Activated naive CD4-positive, alpha-beta T cell treated with anti-CD3 and anti-CD28 coated beads for 36 hours (primary cell): ENCODE results near the gene NXPH4. TPM values are rescaled to one million over a fixed set of nuclear protein-coding genes. Genes with fewer than 3 reads are reported as not detected.

Experiments used
- CTCF ChIA-PET: fragments of 350-600 bp; sonication (Branson Sonifier 250); formaldehyde crosslinking; loops from one replicate; lab custom pipeline; 2021; ENCODE audit warnings: antibody characterized with exemption; lab: Charles Lee
- DNase-seq: peaks from one replicate; pipeline ENCODE4 v3.0.0-alpha.2; 2020
- H3K27ac Mint-ChIP-seq: one replicate; pipeline ENCODE4 v1.8.0; 2021; ENCODE audit warnings: mild to moderate bottlenecking, mixed read lengths
- H3K27me3 Mint-ChIP-seq: one replicate; pipeline ENCODE4 v1.8.0; 2021; ENCODE audit warnings: low read depth, mixed read lengths
- H3K36me3 Mint-ChIP-seq: one replicate; pipeline ENCODE4 v1.8.0; 2021; ENCODE audit warnings: low read depth, mixed read lengths
- H3K4me1 Mint-ChIP-seq: one replicate; pipeline ENCODE4 v1.8.0; 2021; ENCODE audit warnings: low read depth, mixed read lengths
- H3K4me3 Mint-ChIP-seq: one replicate; pipeline ENCODE4 v1.8.0; 2021; ENCODE audit warnings: mild to moderate bottlenecking, moderate library complexity, mixed read lengths
- H3K9me3 Mint-ChIP-seq: one replicate; pipeline ENCODE4 v1.8.0; 2021; ENCODE audit warnings: mixed read lengths
- intact Hi-C: fragments of 100-400 bp; cut with micrococcal nuclease; formaldehyde crosslinking; loops from one replicate; pipeline ENCODE4 v1.15.1; 2023
- total RNA-seq, 2 experiments: library from RNA; stranded (reverse); gene quantifications; one replicate each; pipeline ENCODE4 v1.2.3, GENCODE V29; 2021

Gene NXPH4
- total RNA-seq, 2 experiments from 2014 or later: 0.25 to 0.79 TPM

GRCh38 chr12:57242691-57243454, 26.3 kb downstream of the NXPH4 start:
- Mint-ChIP-seq H3K4me1 (peaks cover 40% of the 10 kb centered on the region), H3K36me3 (no peaks in the 10 kb centered on the region), H3K27me3 (peaks cover 39% of the 10 kb centered on the region), H3K27ac (no peak overlapping the region), H3K4me3 (peak overlapping the region; percentile 59), H3K9me3 (no peaks in the 10 kb centered on the region)
- peak; percentile 82 for DNase-seq
- intact Hi-C loops: loop anchor here (1.0 to 5.0 kb wide), 8 partner anchors 30 to 499 kb away; partner anchors contain the start of genes GLI1 and ZBTB39
- CTCF ChIA-PET: interaction anchor here (0.8 to 10.0 kb wide), 26 partner anchors 9 to 234 kb away, joined by 3 to 333 read pairs (median 6); partner anchors contain the start of genes GLI1, INHBE, NXPH4 and SHMT2

- DNase-seq: peak; percentile 92
- Mint-ChIP-seq H3K9me3 (no peaks in the 10 kb centered on the region), H3K36me3 (no peaks in the 10 kb centered on the region), H3K27me3 (peaks cover 35% of the 10 kb centered on the region), H3K4me3 (peak overlapping the region; percentile 59), H3K27ac (no peak overlapping the region), H3K4me1 (peaks cover 37% of the 10 kb centered on the region)
- intact Hi-C loops: loop anchor here (1.0 to 5.0 kb wide), 8 partner anchors 30 to 499 kb away; partner anchors contain the start of genes GLI1 and ZBTB39
- CTCF ChIA-PET: interaction anchor here (0.8 to 10.0 kb wide), 24 partner anchors 8 to 234 kb away, joined by 3 to 333 read pairs (median 6); partner anchors contain the start of genes GLI1, INHBE, NXPH4 and SHMT2
Observed at GRCh38 chr12:57243521-57244311, 27.1 kb downstream of the NXPH4 start.

- CTCF ChIA-PET: interaction anchor here (0.8 to 10.0 kb wide), 12 partner anchors 15 to 212 kb away, joined by 3 to 333 read pairs (median 10); partner anchors contain the start of genes INHBE, NXPH4 and SHMT2
Observed at GRCh38 chr12:57244312-57244696, 27.7 kb downstream of the NXPH4 start.

GRCh38 chr12:57247041-57247440, 30.4 kb downstream of the NXPH4 start:
- CTCF ChIA-PET: interaction anchor here (1.0 to 1.1 kb wide), 2 partner anchors 32 to 210 kb away, joined by 3 to 5 read pairs; no protein-coding TSS in a partner anchor
- Mint-ChIP-seq H3K9me3 (no peaks in the 10 kb centered on the region), H3K4me1 (peaks cover 16% of the 10 kb centered on the region), H3K27ac (no peak overlapping the region), H3K36me3 (no peaks in the 10 kb centered on the region), H3K4me3 (no peak overlapping the region), H3K27me3 (peaks cover 14% of the 10 kb centered on the region)
- intact Hi-C loops: no loop called here
- no peak for DNase-seq

More at GRCh38 chr12:57244312-57244696, 27.7 kb downstream of the NXPH4 start:
- peaks cover 32% of the 10 kb centered on the region for H3K27me3 Mint-ChIP-seq
- H3K4me1 Mint-ChIP-seq: peaks cover 34% of the 10 kb centered on the region
- intact Hi-C loops: loop anchor here (5.0 kb wide), 3 partner anchors 177 to 498 kb away; partner anchors contain the start of gene ZBTB39
- H3K36me3 Mint-ChIP-seq: no peaks in the 10 kb centered on the region
- H3K4me3 Mint-ChIP-seq: no peak overlapping the region
- no peak for DNase-seq
- no peaks in the 10 kb centered on the region for H3K9me3 Mint-ChIP-seq
- H3K27ac Mint-ChIP-seq: no peak overlapping the region

GRCh38 chr12:57248934-57249742, 32.5 kb downstream of the NXPH4 start:
- H3K9me3 Mint-ChIP-seq: no peaks in the 10 kb centered on the region
- peaks cover 3% of the 10 kb centered on the region for H3K27me3 Mint-ChIP-seq
- H3K4me1 Mint-ChIP-seq: peaks cover 1% of the 10 kb centered on the region
- peak overlapping the region; percentile 1 for H3K4me3 Mint-ChIP-seq
- intact Hi-C loops: no loop called here
- peaks cover 1% of the 10 kb centered on the region for H3K36me3 Mint-ChIP-seq
- no peak overlapping the region for H3K27ac Mint-ChIP-seq
- no peak for DNase-seq
- CTCF ChIA-PET: interaction anchor here (1.1 to 2.9 kb wide), 3 partner anchors 12 to 35 kb away, joined by 3 to 19 read pairs (median 6); no protein-coding TSS in a partner anchor

GRCh38 chr12:57250541-57250940, 33.9 kb downstream of the NXPH4 start:
- intact Hi-C loops: no loop called here
- H3K4me3 Mint-ChIP-seq: no peak overlapping the region
- H3K9me3 Mint-ChIP-seq: no peaks in the 10 kb centered on the region
- peaks cover 1% of the 10 kb centered on the region for H3K36me3 Mint-ChIP-seq
- CTCF ChIA-PET: interaction anchor here (0.6 to 3.5 kb wide), 4 partner anchors 9 to 114 kb away, joined by 3 to 24 read pairs (median 4); no protein-coding TSS in a partner anchor
- DNase-seq: no peak
- H3K4me1 Mint-ChIP-seq: no peaks in the 10 kb centered on the region
- no peak overlapping the region for H3K27ac Mint-ChIP-seq
- H3K27me3 Mint-ChIP-seq: no peaks in the 10 kb centered on the region

- H3K9me3 Mint-ChIP-seq: no peaks in the 10 kb centered on the region
- H3K4me3 Mint-ChIP-seq: no peak within 1 kb of the TSS
- H3K4me1 Mint-ChIP-seq: no peaks in the 10 kb centered on the region
- DNase-seq: no peak
- H3K27me3 Mint-ChIP-seq: no peaks in the 10 kb centered on the region
- H3K27ac Mint-ChIP-seq: no peak within 1 kb of the TSS
- intact Hi-C loops: no loop called here
- peaks cover 2% of the 10 kb centered on the region for H3K36me3 Mint-ChIP-seq
- CTCF ChIA-PET: interaction anchor here (0.9 to 3.5 kb wide), 4 partner anchors 9 to 38 kb away, joined by 4 to 24 read pairs (median 8); no protein-coding TSS in a partner anchor
Observed at GRCh38 chr12:57250956-57251355, 34.4 kb downstream of the NXPH4 start, which contains the start of gene STAC3. Gene STAC3, minus strand, starts transcription at chr12:57251187. Its CDS starts 1,551 bp downstream, at chr12:57249636.

GRCh38 chr12:57254506-57255280, 38.1 kb downstream of the NXPH4 start:
- peaks cover 13% of the 10 kb centered on the region for H3K36me3 Mint-ChIP-seq
- H3K27me3 Mint-ChIP-seq: no peaks in the 10 kb centered on the region
- no peaks in the 10 kb centered on the region for H3K4me1 Mint-ChIP-seq
- no peak overlapping the region for H3K27ac Mint-ChIP-seq
- DNase-seq: no peak
- CTCF ChIA-PET: interaction anchor here (0.9 to 2.1 kb wide), 4 partner anchors 11 to 201 kb away, joined by 3 to 6 read pairs (median 4); no protein-coding TSS in a partner anchor
- no peaks in the 10 kb centered on the region for H3K9me3 Mint-ChIP-seq
- H3K4me3 Mint-ChIP-seq: no peak overlapping the region
- intact Hi-C loops: no loop called here

- no peaks in the 10 kb centered on the region for H3K4me1 Mint-ChIP-seq
- H3K27ac Mint-ChIP-seq: no peak overlapping the region
- H3K36me3 Mint-ChIP-seq: peaks cover 17% of the 10 kb centered on the region
- DNase-seq: no peak
- H3K9me3 Mint-ChIP-seq: no peaks in the 10 kb centered on the region
- no peaks in the 10 kb centered on the region for H3K27me3 Mint-ChIP-seq
- intact Hi-C loops: no loop called here
- H3K4me3 Mint-ChIP-seq: no peak overlapping the region
- CTCF ChIA-PET: interaction anchor here (0.7 to 2.2 kb wide), 4 partner anchors 13 to 202 kb away, joined by 3 to 10 read pairs (median 4); no protein-coding TSS in a partner anchor
Observed at GRCh38 chr12:57255916-57256315, 39.3 kb downstream of the NXPH4 start.

- CTCF ChIA-PET: interaction anchor here (0.9 to 9.2 kb wide), 5 partner anchors 16 to 203 kb away, joined by 3 to 135 read pairs (median 10); partner anchors contain the start of genes GLI1 and INHBE
- Mint-ChIP-seq H3K27me3 (no peaks in the 10 kb centered on the region), H3K9me3 (no peaks in the 10 kb centered on the region), H3K36me3 (peaks cover 21% of the 10 kb centered on the region), H3K27ac (no peak overlapping the region), H3K4me3 (no peak overlapping the region), H3K4me1 (no peaks in the 10 kb centered on the region)
- intact Hi-C loops: no loop called here
- no peak for DNase-seq
Observed at GRCh38 chr12:57258977-57259970, 42.7 kb downstream of the NXPH4 start.
